Hematopoietic multipotent progenitor cell (in vitro differentiated cells): ENCODE measurements around the gene KRTAP12-3. TPM values are rescaled to one million over a fixed set of nuclear protein-coding genes. Genes with fewer than 3 reads are reported as not detected.

Source experiments
- DNase-seq, 3 donors: peaks; one replicate each; pipeline ENCODE4 v3.0.0-alpha.2; 2011 to 2015; ENCODE audit warnings: low read depth in 2 of 3, low spot score in 2 of 3
- small RNA-seq: library from RNA; depleted of rRNA; stranded (forward); fragments of <200 nt; gene quantifications from one replicate; pipeline ENCODE3, GENCODE V24; 2012
- total RNA-seq: library from RNA; depleted of rRNA; stranded (reverse); fragments of >200 nt; gene quantifications from one replicate; pipeline ENCODE4 v1.2.3, GENCODE V29; 2012

The KRTAP12-3 gene
- total RNA-seq, 1 donor = not detected

GRCh38 chr21:44701023-44701400 lies 43.3 kb downstream of the KRTAP12-3 start:
- no peak for DNase-seq

- DNase-seq = no peak
Measured at GRCh38 chr21:44701541-44701940, 43.8 kb downstream of the KRTAP12-3 start.

GRCh38 chr21:44702111-44702972 lies 44.6 kb downstream of the KRTAP12-3 start:
- DNase-seq = no peak

- DNase-seq = no peak
Measured at GRCh38 chr21:44702973-44703730, 45.4 kb downstream of the KRTAP12-3 start.

- no peak for DNase-seq
Measured at GRCh38 chr21:44703731-44704635, 46.3 kb downstream of the KRTAP12-3 start.

GRCh38 chr21:44704636-44705001 lies 46.9 kb downstream of the KRTAP12-3 start:
- DNase-seq = no peak

GRCh38 chr21:44706026-44706705 lies 48.4 kb downstream of the KRTAP12-3 start:
- DNase-seq = no peak

- no peak for DNase-seq
Measured at GRCh38 chr21:44706706-44707581, 49.2 kb downstream of the KRTAP12-3 start.

Small RNA genes within 50 kb of the gene (small RNA-seq; reads per million reads assigned to genes)
- gene KRTAP12-6P = not detected

Other genes starting within 250 kb of the KRTAP12-3 start
- 1.1 TPM for gene LRRC3, start 202.4 kb upstream of the KRTAP12-3 start, total RNA-seq
- not detected for gene KRTAP10-1, start 117.7 kb upstream of the KRTAP12-3 start, total RNA-seq
- not detected for gene KRTAP10-2, start 106.4 kb upstream of the KRTAP12-3 start, total RNA-seq
- not detected for gene KRTAP10-3, start 99.1 kb upstream of the KRTAP12-3 start, total RNA-seq
- gene KRTAP10-4, start 84.2 kb upstream of the KRTAP12-3 start, total RNA-seq = not detected
- not detected for gene KRTAP10-5, start 77.3 kb upstream of the KRTAP12-3 start, total RNA-seq
- gene KRTAP10-6, start 65.4 kb upstream of the KRTAP12-3 start, total RNA-seq = not detected
- gene KRTAP10-7, start 57.3 kb upstream of the KRTAP12-3 start, total RNA-seq = under 0.01 TPM
- not detected for gene KRTAP10-8, start 45.9 kb upstream of the KRTAP12-3 start, total RNA-seq
- gene KRTAP10-9, start 30.8 kb upstream of the KRTAP12-3 start, total RNA-seq = not detected
- gene KRTAP10-10, start 20.6 kb upstream of the KRTAP12-3 start, total RNA-seq = not detected
- gene KRTAP10-11, start 11.5 kb upstream of the KRTAP12-3 start, total RNA-seq = not detected
- not detected for gene KRTAP12-4, start 3.3 kb upstream of the KRTAP12-3 start, total RNA-seq
- under 0.01 TPM for gene KRTAP12-2, start 9.0 kb downstream of the KRTAP12-3 start, total RNA-seq
- not detected for gene KRTAP12-1, start 24.2 kb downstream of the KRTAP12-3 start, total RNA-seq
- not detected for gene KRTAP10-12, start 39.2 kb downstream of the KRTAP12-3 start, total RNA-seq
- not detected for gene TSPEAR, start 53.6 kb downstream of the KRTAP12-3 start, total RNA-seq
- 107 TPM for gene UBE2G2, start 143.9 kb downstream of the KRTAP12-3 start, total RNA-seq
- gene SUMO3, start 160.1 kb downstream of the KRTAP12-3 start, total RNA-seq = 80.0 TPM
- 147 TPM for gene PTTG1IP, start 215.8 kb downstream of the KRTAP12-3 start, total RNA-seq